ENCODE data around the gene UBE2QL1. TPM values are rescaled to one million over a fixed set of nuclear protein-coding genes. Genes with fewer than 3 reads are reported as not detected.

Gene UBE2QL1
- polyA plus RNA-seq, 1 of the 3 experiments (the other 2 are of a cell fraction) = 0.28 TPM

DNA sequence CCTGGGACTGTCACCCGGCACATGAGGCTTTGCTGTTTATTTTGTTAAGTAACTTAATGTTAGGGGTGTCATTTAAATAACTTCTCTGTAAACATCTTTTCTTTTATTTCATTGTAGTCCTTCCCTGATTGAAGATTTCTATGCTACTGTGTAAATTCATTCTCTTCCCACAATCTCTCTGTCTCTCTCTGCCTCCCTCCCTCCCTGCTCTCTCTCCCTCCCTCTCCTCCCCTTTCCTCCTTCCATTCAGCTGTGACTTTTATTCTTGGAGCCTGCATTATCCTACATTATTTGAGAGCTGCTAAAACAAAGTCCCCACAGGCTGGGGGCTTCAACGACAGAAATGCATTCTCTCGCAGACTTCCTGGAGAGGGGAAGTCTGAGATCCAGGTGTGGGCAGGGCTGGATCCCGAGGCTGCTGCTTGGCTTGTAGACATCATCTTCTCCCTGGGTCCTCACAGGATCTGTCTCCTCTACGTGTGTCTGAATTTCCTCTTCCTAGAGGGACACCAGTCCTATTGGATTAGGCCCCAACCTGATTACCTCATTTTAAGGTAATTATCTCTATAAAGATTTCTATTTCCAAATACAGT is 18.4 kb downstream of the UBE2QL1 start:
- TF ChIP-seq RXRA (IDR thresholded peaks at IDR 0.05; ENCODE audit: borderline replicate concordance, low read depth) (no peak), NFIC (IDR thresholded peaks at IDR 0.05; ENCODE audit: borderline replicate concordance) (no peak), FOSL2 (IDR thresholded peaks at IDR 0.05; ENCODE audit: borderline replicate concordance, low read depth) (no peak), GABPA (IDR thresholded peaks at IDR 0.05; ENCODE audit: low read depth) (no peak), MXI1 (IDR thresholded peaks at IDR 0.05; ENCODE audit: low read depth, low read length) (no peak), JUND (IDR thresholded peaks at IDR 0.05) (no peak)
- 43% methylated on average over 5 of the region's 5 CpGs for WGBS (ENCODE audit: low lambda C conversion rate)
- no peak overlapping the region for H3K4me3 ChIP-seq (ENCODE audit: low read depth in 2 of 2, low read length in 1 of 2)
- POLR2A ChIA-PET = interaction anchor here (1.0 kb wide), 1 partner anchor 9 kb away, joined by 3 read pairs; no protein-coding TSS in a partner anchor
- no peaks in the 10 kb centered on the region for H3K9me3 ChIP-seq
- H3K27me3 ChIP-seq (ENCODE audit: insufficient read depth) = no peaks in the 10 kb centered on the region
- H3K9me2 ChIP-seq = no peaks in the 10 kb centered on the region
- no peaks in the 10 kb centered on the region for H3K79me2 ChIP-seq (ENCODE audit: insufficient read depth)
- H3K4me2 ChIP-seq = no peak overlapping the region
- no peaks in the 10 kb centered on the region for H4K20me1 ChIP-seq (ENCODE audit: insufficient read depth)
- H3F3A ChIP-seq (replicated peaks; ENCODE audit: insufficient read depth) = no peaks in the 10 kb centered on the region
- no peak overlapping the region for H3K9ac ChIP-seq
- no peak for DNase-seq
- peaks cover 0 to 48% of the 10 kb centered on the region in 2 experiments; a peak in 2 of 4 replicates for H3K4me1 ChIP-seq (ENCODE audit: control insufficient read depth in 1 of 2, insufficient read depth in 2 of 2, low read depth in 1 of 2, low read length in 1 of 2)
- peak overlapping the region in 1 of 2 experiments; percentile 22; a peak in 2 of 4 replicates for H3K27ac ChIP-seq (ENCODE audit: low read depth in 2 of 2, low read length in 1 of 2)
- CTCF ChIA-PET = interaction anchor here (1.0 to 1.4 kb wide), 2 partner anchors 9 to 18 kb away, joined by 3 to 4 read pairs; partner anchors contain the start of gene UBE2QL1
- H3K36me3 ChIP-seq (replicated peaks in 1 of 2; ENCODE audit: control insufficient read depth in 1 of 2, insufficient read depth in 2 of 2, low read length in 1 of 2) = peaks cover 0 to 8% of the 10 kb centered on the region in 2 experiments
- H2AFZ ChIP-seq (ENCODE audit: low read depth) = no peak overlapping the region

DNA sequence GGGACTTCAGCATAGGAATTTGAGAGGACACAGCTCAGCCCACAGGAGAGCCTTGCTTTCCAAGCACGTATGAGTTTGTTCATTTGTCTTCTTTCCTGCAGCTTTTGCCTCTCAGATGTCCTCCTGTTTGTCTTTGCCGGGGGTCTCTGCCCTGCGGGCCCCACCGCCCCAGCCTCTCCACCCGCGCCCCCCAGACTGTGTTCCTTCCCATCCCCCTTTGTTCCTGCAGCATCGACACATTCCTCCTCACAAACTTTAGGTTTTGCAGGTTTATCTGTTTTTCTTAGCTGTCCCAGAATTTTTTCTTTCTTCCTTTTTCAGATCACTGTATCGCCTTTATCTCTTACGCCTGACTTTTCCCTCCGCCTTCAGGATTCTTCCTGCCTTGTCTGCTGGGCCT is 18.9 kb downstream of the UBE2QL1 start:
- Histone ChIP-seq H3K36me3 (replicated peaks in 1 of 2; ENCODE audit: control insufficient read depth in 1 of 2, insufficient read depth in 2 of 2, low read length in 1 of 2) (peaks cover 0 to 8% of the 10 kb centered on the region in 2 experiments), H3F3A (replicated peaks; ENCODE audit: insufficient read depth) (no peaks in the 10 kb centered on the region), H4K20me1 (ENCODE audit: insufficient read depth) (no peaks in the 10 kb centered on the region), H3K9ac (no peak overlapping the region), H3K4me3 (ENCODE audit: low read depth in 2 of 2, low read length in 1 of 2) (no peak overlapping the region), H2AFZ (ENCODE audit: low read depth) (no peak overlapping the region), H3K4me1 (ENCODE audit: control insufficient read depth in 1 of 2, insufficient read depth in 2 of 2, low read depth in 1 of 2, low read length in 1 of 2) (peaks cover 0 to 47% of the 10 kb centered on the region in 2 experiments; a peak in 2 of 4 replicates), H3K4me2 (no peak overlapping the region), H3K9me3 (no peaks in the 10 kb centered on the region), H3K27ac (ENCODE audit: low read depth in 2 of 2, low read length in 1 of 2) (peak overlapping the region in 1 of 2 experiments; percentile 43; a peak in 1 of 4 replicates), H3K9me2 (no peaks in the 10 kb centered on the region), H3K79me2 (ENCODE audit: insufficient read depth) (no peaks in the 10 kb centered on the region), H3K27me3 (ENCODE audit: insufficient read depth) (no peaks in the 10 kb centered on the region)
- DNase-seq = no peak
- ChIA-PET CTCF (interaction anchor here (0.7 to 1.4 kb wide), 3 partner anchors 9 to 19 kb away, joined by 3 to 4 read pairs (median 3); partner anchors contain the start of gene UBE2QL1), POLR2A (interaction anchor here (1.0 kb wide), 1 partner anchor 8 kb away, joined by 3 read pairs; no protein-coding TSS in a partner anchor)
- WGBS (ENCODE audit: low lambda C conversion rate) = 63% methylated on average over 10 of the region's 10 CpGs
- TF ChIP-seq POLR2AphosphoS5 (IDR thresholded peaks at IDR 0.05; ENCODE audit: low read depth, low read length) (no peak), RCOR1 (IDR thresholded peaks at IDR 0.05; ENCODE audit: low read length) (no peak), TAF1 (IDR thresholded peaks at IDR 0.05; ENCODE audit: borderline replicate concordance, low read depth, low read length) (no peak), RFX5 (IDR thresholded peaks at IDR 0.05; ENCODE audit: low read length) (no peak), CHD2 (IDR thresholded peaks at IDR 0.05; ENCODE audit: low read length, partially characterized antibody) (no peak), EZH2phosphoT487 (IDR thresholded peaks at IDR 0.05; ENCODE audit: borderline replicate concordance, low read depth) (no peak), GATA2 (CRISPR knock-in tag; IDR thresholded peaks at IDR 0.05) (no peak), SMC3 (IDR thresholded peaks at IDR 0.05; ENCODE audit: low read depth, low read length) (no peak), NFIC (IDR thresholded peaks at IDR 0.05; ENCODE audit: borderline replicate concordance) (no peak)
- TF ChIP-seq, protein P1, sequence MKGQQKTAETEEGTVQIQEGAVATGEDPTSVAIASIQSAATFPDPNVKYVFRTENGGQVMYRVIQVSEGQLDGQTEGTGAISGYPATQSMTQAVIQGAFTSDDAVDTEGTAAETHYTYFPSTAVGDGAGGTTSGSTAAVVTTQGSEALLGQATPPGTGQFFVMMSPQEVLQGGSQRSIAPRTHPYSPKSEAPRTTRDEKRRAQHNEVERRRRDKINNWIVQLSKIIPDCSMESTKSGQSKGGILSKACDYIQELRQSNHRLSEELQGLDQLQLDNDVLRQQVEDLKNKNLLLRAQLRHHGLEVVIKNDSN (IDR thresholded peaks at IDR 0.05; ENCODE audit: borderline replicate concordance, low read depth) = no peak
- TF ChIP-seq, protein P2, sequence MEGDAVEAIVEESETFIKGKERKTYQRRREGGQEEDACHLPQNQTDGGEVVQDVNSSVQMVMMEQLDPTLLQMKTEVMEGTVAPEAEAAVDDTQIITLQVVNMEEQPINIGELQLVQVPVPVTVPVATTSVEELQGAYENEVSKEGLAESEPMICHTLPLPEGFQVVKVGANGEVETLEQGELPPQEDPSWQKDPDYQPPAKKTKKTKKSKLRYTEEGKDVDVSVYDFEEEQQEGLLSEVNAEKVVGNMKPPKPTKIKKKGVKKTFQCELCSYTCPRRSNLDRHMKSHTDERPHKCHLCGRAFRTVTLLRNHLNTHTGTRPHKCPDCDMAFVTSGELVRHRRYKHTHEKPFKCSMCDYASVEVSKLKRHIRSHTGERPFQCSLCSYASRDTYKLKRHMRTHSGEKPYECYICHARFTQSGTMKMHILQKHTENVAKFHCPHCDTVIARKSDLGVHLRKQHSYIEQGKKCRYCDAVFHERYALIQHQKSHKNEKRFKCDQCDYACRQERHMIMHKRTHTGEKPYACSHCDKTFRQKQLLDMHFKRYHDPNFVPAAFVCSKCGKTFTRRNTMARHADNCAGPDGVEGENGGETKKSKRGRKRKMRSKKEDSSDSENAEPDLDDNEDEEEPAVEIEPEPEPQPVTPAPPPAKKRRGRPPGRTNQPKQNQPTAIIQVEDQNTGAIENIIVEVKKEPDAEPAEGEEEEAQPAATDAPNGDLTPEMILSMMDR (IDR thresholded peaks at IDR 0.05) = no peak
- TF ChIP-seq, protein P3, sequence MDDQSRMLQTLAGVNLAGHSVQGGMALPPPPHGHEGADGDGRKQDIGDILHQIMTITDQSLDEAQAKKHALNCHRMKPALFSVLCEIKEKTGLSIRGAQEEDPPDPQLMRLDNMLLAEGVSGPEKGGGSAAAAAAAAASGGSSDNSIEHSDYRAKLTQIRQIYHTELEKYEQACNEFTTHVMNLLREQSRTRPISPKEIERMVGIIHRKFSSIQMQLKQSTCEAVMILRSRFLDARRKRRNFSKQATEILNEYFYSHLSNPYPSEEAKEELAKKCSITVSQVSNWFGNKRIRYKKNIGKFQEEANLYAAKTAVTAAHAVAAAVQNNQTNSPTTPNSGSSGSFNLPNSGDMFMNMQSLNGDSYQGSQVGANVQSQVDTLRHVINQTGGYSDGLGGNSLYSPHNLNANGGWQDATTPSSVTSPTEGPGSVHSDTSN (IDR thresholded peaks at IDR 0.05) = no peak
- TF ChIP-seq, protein P4, sequence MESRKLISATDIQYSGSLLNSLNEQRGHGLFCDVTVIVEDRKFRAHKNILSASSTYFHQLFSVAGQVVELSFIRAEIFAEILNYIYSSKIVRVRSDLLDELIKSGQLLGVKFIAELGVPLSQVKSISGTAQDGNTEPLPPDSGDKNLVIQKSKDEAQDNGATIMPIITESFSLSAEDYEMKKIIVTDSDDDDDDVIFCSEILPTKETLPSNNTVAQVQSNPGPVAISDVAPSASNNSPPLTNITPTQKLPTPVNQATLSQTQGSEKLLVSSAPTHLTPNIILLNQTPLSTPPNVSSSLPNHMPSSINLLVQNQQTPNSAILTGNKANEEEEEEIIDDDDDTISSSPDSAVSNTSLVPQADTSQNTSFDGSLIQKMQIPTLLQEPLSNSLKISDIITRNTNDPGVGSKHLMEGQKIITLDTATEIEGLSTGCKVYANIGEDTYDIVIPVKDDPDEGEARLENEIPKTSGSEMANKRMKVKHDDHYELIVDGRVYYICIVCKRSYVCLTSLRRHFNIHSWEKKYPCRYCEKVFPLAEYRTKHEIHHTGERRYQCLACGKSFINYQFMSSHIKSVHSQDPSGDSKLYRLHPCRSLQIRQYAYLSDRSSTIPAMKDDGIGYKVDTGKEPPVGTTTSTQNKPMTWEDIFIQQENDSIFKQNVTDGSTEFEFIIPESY (IDR thresholded peaks at IDR 0.05; ENCODE audit: borderline replicate concordance, low read depth) = no peak

Data from SK-N-SH (cell line).